NCI-H2107 treated with DMSO at 0.1 percent for 48 hours (cell line): ENCODE results near the gene LAMA4.

Source experiments
- DNase-seq: peaks from one replicate; lab custom pipeline; 2025; ENCODE audit not compliant: unreplicated experiment; lab: John Stamatoyannopoulos, UW

Gene LAMA4

DNA sequence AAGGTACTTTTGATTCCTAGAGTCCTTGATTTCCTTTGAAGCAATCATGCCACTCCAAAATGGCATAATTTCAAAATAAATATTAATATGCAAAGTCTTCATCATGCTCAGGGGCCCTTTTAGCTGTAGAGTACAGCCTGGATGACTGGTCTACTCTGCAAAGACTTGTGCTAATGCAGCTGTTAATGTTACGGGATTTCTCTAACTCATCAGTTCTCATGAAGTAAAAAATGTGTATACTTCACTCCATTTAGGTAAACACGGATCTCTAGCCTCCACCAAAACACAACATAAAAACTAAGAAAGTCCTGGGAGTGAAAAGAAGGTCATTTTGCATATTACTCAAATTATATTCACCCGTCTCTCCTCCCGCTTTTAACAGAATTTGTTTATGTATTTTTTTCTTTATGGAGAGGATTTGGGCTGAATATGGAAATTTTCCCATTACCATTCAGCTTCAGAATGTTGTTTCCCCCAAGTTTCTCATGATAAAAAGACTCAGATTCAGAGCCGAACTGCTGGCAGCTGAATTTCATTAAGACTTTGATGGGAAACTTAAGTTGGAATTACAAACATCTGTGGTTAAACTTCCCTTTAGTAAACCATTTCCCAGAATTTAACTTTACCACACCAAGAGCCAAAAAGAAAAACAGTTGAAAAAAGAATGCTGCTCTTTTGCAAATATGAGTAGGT, 8.7 kb downstream of the LAMA4 start:
- no peak for DNase-seq

DNA sequence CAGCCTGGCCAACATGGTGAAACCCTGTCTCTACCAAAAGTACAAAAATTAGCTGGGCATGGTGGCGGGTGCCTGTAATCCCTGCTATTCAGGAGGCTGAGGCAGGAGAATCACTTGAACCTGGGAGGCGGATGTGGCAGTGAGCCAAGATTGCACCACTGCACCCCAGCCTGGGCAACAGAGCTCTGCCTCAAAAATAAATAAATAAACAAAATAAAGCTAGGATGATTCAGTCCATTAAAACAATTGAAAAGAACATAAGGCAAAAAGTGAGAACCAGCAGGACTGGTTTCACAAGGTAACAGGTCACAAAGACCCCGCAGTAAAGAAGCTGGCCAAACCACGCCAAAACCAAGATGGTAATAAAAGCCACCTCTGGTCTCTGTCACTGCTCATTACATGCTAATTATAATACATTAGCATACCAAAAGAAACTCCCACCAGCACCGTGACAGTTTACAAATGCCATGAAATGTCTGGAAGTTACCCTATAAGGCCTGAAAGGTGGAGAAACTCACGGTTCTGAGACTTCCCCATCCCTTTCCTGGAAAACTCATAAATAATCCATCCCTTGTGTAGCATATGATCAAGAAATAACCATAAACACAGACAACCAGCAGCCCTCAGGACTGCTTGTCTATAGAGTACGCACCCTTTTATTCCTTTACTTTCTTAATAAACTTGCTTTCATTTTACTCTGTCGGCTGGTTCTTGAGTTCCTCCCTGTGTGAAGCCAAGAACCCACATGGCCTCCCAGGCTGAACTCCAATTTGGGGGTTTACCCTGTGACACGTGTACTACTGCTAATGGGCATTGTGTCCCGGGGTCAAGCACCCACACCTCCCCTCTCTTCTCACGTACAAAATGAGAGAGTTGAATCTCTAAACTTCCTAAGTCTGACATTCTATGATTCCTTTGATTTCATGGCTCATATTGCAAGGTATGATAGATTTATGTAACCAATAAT, 10.2 kb downstream of the LAMA4 start:
- no peak for DNase-seq

GRCh38 chr6:112241820-112242429, 12.4 kb downstream of the LAMA4 start:
- DNase-seq, result no peak

DNA sequence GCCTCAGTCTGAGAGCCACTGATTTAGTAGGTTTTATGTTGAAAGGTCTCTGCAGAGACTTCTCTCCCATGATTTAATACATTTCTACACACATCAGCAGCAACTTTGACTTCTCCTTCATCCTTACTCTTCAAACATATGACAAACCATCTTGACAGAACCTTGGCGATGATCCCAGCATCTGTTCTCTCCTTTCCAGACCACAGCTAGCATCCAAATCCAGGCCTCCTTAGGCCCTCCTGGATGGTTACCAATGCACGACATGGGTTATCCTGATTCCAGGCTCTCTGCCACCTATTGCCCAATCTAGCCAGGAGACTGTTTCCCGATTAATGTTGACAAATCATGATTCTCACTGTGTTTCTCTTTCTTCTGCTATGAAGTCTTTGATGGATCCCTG, 16.8 kb downstream of the LAMA4 start:
- DNase-seq, result no peak

- no peak for DNase-seq
These were observed 17.3 kb downstream of the LAMA4 start for GRCh38 chr6:112237066-112237465.

GRCh38 chr6:112235956-112236355, 18.4 kb downstream of the LAMA4 start:
- no peak for DNase-seq

DNA sequence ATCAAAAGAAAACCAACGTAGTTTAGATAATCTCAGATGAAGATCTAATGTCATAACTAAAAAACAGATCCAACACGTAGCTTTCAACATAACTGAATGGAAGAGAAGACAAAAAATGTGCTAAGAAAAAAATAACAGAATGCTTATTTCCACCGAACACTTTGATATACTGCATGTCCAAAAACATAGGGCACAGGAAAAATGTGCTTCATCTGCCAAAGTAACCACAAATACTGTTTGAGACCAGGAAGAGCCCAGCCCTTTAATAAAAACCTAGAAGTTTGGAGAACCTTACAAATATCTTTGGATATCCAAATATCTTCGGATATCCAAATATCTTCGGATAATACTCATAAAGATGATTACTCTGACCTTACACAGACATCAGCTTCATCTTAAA, 19.8 kb downstream of the LAMA4 start:
- DNase-seq, result no peak

GRCh38 chr6:112233847-112234246, 20.5 kb downstream of the LAMA4 start:
- no peak for DNase-seq

- DNase-seq, result no peak
These were observed 21.5 kb downstream of the LAMA4 start for GRCh38 chr6:112232845-112233256.

DNA sequence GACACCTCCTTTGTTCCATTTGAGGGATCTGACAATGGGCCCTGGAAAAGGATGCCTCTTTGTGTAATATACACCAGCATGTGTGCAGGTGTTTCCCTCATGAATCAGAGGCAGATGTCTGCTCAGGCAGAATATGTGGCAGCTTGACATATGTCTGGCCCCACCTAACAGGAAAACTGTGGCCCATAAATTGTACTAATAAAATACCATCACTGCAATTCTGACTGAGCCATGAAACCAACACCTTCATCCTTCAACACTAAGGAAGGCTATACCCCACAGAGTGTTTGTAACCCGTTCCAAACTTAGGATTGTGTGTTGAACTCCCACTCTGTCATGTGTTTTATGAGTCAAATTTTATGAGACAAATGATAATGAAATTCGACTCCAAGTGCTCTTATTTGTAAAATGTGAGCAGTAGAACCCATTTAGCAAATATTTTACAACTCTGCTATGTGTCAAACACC, 22.7 kb downstream of the LAMA4 start:
- DNase-seq, result peak; percentile 50

- DNase-seq, result no peak
These were observed 23.2 kb downstream of the LAMA4 start for GRCh38 chr6:112231164-112231563.

GRCh38 chr6:112228480-112229332, 25.7 kb downstream of the LAMA4 start:
- DNase-seq, result no peak

DNA sequence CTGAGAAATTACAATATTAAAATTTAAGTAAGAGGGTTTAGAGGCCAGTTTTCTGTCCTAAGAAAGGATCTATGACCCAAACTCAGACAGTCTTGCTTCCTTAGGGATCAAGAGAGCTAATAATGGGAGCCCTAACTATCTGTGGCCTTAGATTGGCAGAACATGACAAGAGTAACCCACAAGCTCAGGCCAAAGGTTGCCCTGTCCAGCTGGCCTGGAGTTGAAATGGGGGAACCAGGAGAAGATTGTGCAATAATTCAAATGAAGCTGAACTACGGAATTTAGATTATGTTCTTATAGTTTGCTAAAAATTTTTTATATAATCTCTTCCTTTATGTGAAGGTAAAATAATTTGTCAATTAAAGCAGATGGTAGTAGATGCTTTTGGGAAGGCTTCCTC, 26.4 kb downstream of the LAMA4 start:
- no peak for DNase-seq

DNA sequence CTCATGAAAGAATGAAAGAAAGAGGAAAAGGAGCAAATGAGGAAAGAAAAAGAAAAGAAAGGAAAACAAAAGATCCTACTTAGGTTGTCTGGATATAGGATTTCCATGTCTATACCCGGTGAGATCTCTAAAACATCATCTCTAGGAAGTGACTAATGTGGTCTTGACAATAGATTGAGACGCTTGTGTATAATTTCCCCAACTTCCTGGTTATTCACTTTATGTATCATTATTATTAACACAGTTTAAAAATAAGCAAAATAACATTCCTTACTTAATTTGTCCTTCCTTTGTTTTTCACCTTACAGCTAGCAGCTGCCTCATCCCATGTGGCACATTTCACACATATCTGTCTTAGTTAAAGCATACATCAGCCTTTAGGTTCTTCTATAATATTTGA, 27.0 kb downstream of the LAMA4 start:
- no peak for DNase-seq

- DNase-seq, result no peak
These were observed 28.7 kb downstream of the LAMA4 start for GRCh38 chr6:112225691-112226090.

DNA sequence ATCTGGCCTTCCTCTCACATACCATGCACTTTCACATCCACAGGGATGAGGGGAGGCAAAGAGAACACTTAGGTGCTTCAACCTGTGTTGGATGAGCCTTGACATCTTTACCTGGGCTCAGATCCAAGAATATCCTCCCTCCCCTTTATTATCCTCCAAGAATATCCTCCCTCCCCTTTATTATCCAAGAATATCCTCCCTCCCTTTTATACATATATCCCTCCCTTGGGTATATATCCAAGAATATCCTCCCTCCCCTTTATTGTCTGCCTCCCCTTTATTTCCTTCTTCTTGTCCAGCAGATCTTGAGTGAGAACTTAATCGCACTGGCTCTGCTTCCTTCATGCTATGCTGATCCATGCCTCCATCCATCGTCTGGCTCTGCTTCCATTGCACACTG, 30.3 kb downstream of the LAMA4 start:
- DNase-seq, result no peak

GRCh38 chr6:112223070-112223861, 31.1 kb downstream of the LAMA4 start:
- no peak for DNase-seq

- no peak for DNase-seq
These were observed 32.1 kb downstream of the LAMA4 start for GRCh38 chr6:112221981-112222852.

DNA sequence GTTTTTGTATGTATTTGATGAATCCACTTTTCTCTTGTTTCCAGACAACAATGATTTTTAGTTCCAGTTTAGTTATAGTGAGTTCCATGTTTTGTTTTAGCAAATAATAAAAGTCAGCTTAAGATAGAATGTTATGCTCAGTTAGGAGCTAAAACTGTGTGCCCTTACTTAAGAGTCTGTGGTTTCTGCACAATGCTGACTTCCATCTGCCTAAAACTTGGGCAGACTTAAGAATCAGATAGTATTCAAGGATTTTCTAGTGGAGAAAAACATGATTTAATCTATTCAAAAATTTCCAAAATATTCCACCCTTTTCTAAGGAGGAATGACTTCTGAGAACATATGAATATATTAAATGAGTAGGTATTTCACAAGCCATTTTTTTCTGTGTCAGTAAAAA, 32.8 kb downstream of the LAMA4 start:
- no peak for DNase-seq
